ENCODE results near the gene GLI3.

DNA sequence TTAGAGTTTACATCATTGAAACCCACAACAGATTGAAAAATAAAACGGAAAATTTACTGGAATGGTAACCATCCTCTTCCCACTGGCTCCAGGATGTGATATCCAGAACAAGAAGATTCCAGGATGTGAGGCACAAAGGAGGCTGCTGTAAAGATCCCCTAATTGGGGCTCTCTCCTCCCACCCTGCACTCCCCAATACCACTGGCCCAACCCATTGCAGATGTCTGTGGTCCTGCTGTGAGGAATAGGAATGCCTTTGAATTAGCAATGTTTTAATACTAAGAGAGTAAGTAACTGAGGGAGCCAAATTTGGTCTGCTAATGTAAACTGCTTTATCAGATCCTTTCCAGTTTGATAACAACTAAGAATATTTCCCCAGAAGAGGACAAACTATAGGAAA is 308.2 kb downstream of the GLI3 start:
- TF ChIP-seq CTCF (IDR thresholded peaks at IDR 0.05) (no peak), POLR2A (IDR thresholded peaks at IDR 0.05) (no peak)
